ENCODE data around the gene SEC14L1.
"Not testable (repeated sequence)": the region's sequence is repeated elsewhere in the genome, so short reads cannot be mapped to it uniquely, and the experiment has no call there.

Gene SEC14L1

DNA sequence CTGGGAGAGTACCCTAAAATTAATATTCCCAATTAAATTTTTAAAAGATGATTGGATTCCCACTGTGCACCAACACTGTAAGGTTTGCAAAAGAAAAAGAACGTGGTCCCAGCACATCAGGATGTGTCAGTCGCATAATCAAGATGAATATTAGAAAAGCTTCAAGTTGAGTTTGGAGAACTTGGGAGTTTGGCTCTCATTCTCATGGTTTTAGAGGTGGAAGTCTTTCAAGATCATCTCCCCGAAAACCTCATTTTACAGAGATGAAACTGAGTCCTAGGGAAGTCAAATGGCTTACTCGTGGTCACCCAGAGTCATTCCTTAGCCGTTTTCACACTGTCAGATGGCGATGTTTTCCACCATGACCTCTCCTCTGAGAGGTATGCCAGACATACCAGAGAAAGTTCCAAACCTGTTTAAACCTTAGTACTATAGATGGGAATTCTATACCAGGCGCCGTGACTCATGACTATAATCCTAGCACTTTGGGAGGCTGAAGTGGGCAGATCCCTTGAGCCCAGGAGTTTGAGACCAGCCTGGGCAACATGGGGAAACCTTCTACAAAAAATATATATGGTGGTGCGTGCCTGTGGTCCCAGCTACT lies 1.2 kb downstream of the SEC14L1 start:
- no peak for DNase-seq (ENCODE audit: low read depth in 2 of 2)

DNA sequence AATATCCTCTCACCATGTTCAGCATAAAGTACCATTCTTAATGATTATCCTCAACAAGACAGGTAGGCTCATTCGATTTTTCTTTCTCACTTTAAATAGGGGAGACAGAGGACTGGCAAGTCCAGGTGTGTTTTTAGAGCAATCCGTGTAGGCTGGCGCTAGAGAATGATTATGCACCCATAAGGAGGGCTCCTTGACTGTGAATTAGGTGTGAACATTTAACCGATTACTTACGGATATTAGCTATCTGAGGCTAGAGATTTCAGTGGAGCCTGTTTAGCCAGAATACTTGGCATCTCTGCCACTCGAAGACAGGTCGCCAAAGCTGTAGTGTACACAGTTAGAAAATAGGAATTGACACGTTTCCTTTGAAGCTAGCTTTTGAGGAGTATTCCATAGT lies 1.9 kb downstream of the SEC14L1 start:
- DNase-seq (ENCODE audit: low read depth in 2 of 2): no peak

GRCh38 chr17:77143306-77143705 lies 2.5 kb downstream of the SEC14L1 start:
- no peak for DNase-seq (ENCODE audit: low read depth in 2 of 2)

- no peak for DNase-seq (ENCODE audit: low read depth in 2 of 2)
Observed at GRCh38 chr17:77144227-77144626, 3.5 kb downstream of the SEC14L1 start.

- no peak for DNase-seq (ENCODE audit: low read depth in 2 of 2)
Observed at GRCh38 chr17:77145224-77145611, 4.4 kb downstream of the SEC14L1 start.

DNA sequence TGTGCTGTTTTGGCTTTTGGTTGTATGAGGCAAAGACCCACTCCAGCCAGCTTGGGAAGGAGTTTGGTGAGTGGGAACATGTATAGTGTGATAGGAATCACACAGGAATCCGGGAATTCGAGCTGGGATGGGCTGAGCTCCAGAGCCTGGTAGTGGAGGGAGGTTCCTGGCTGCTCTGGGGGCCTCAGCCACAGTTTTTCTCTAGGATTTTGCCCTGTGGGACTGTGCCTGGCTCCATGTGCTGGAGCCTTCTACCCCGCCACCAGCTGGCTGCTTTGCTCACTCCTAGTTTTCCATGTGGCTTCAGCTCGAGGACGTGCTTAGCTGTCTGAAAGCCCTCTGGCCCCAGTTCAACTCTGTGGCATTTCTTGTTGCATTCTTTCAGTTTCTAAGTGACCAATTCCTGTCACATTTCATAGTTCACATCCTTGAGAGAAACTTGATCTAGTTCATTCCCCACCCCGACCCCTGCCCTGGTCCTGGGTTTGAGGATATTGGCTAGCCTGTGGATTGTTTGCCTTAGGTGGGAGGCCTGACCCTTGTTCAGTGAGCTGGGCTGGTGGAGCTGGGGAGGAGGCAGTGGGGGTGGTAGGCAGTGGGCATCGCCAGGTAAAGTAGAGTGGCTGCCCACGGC lies 5.0 kb downstream of the SEC14L1 start:
- DNase-seq (ENCODE audit: low read depth in 2 of 2): no peak

GRCh38 chr17:77146246-77146632 lies 5.5 kb downstream of the SEC14L1 start:
- no peak for DNase-seq (ENCODE audit: low read depth in 2 of 2)

- DNase-seq (ENCODE audit: low read depth in 2 of 2): no peak
Observed at GRCh38 chr17:77146882-77147281, 6.1 kb downstream of the SEC14L1 start.

DNA sequence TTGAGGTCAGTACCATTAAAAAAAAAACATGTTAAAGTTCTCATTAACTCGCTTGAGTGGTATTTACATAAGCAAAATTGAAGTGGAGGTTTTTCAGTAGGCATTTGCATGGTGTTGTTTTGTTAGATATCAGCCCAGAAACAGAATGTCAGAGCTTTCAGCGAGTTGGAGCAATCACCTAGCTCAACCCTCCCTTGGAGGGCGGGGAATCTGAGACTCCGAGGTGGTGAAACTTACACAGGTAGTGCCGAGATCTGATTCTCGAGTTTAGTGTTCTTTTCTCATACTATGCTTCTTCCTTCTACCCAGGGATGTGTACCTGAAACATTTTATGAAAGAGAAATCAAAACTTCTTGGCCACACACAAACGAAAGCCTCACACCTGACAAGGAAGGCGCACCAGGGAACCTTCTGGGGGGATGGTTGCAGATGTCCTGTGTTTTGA lies 6.6 kb downstream of the SEC14L1 start:
- no peak for DNase-seq (ENCODE audit: low read depth in 2 of 2)

DNA sequence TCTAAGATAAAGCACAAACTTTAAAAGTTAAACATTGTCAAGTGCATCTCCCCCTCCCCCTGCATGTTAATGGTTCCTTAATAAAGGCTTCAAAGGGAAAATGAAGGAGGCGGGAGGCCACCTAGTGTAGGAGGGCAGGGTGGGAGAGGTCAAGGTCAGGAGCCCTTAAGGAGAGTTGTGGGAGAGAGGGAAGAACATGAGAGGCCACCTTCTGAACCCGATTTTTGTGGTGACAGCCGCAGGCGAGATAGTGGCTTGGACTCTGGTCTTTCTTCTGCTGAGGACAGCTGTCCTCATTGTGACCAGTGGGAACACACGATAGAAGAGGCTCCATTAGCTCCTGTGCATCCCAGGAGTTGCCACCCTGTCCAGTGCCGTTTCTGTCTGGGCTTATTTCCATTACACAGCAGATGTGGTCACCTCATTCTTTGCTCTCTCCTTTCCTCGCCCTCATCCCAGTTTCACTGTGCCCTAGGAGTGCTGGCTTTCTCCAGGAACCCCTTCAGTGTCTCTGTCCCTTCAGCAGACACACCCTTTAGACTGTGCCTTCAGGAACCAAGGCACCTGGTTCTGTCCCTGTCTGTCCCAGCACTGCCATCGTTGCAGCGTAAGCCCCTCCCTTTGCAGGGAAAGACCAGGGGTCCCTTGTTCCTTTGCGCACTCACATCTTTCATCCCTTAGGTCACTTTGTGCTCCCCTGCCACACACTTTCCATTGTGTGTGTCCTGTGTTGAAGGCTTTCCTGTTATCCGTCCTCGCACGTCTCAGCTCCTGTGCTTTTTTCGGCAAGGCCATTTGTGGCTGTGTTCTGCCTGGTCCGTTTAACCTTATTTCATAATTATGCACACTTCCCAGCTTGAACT lies 7.5 kb downstream of the SEC14L1 start:
- no peak for DNase-seq (ENCODE audit: low read depth in 2 of 2)

DNA sequence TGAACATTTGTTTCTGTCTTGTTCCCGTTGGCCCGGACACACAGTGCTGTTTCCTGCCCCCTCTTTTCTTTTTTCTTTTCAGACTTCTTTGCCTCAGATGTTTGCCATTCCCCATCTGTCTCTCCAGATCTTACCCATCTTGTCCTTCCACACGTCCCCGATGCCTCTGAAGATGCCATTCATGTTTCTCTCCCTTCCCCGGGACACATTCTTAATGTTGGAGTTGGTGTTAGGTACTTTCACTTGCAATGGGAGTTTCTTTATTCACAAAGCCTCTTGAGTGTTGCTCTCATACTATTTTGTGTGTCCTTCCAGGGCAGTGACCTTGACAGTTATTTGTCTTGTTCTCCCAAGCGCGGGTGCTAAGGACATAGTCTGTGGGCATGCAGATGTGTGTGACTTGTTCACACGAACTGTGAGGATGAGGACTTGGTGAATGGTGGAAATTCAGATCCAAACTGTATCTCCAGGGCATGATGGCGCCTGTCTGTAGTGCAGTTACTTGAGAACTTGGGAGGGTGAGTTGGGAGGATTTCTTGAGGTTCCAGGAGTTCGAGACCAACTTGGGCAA lies 8.3 kb downstream of the SEC14L1 start:
- no peak for DNase-seq (ENCODE audit: low read depth in 2 of 2)

- no peak for DNase-seq (ENCODE audit: low read depth in 2 of 2)
Observed at GRCh38 chr17:77150196-77150595, 9.4 kb downstream of the SEC14L1 start.

DNA sequence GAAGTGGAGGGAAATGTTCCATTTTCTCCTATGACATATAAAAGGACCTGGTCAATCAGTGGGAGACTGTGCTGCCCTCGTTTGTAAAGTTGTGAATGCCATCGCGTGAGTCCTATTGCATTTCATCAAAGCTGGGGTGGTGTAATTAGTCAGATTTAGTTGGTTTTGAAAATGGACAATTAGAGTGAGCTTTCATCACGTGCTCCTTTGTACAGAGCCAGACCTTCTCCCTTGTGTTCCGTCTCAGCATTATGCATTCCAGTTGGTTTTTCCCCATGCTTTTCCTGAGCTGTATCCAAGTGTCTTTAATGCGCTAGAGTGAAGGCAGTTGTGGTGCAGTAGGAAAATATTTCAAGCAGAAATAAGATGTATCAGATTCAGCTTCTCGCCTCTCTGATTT lies 10.4 kb downstream of the SEC14L1 start:
- DNase-seq (ENCODE audit: low read depth in 2 of 2): no peak

GRCh38 chr17:77152056-77152455 lies 11.3 kb downstream of the SEC14L1 start:
- not testable (repeated sequence) for DNase-seq (ENCODE audit: low read depth in 2 of 2)

- DNase-seq (ENCODE audit: low read depth in 2 of 2): no peak
Observed at GRCh38 chr17:77153472-77153871, 12.7 kb downstream of the SEC14L1 start.

DNA sequence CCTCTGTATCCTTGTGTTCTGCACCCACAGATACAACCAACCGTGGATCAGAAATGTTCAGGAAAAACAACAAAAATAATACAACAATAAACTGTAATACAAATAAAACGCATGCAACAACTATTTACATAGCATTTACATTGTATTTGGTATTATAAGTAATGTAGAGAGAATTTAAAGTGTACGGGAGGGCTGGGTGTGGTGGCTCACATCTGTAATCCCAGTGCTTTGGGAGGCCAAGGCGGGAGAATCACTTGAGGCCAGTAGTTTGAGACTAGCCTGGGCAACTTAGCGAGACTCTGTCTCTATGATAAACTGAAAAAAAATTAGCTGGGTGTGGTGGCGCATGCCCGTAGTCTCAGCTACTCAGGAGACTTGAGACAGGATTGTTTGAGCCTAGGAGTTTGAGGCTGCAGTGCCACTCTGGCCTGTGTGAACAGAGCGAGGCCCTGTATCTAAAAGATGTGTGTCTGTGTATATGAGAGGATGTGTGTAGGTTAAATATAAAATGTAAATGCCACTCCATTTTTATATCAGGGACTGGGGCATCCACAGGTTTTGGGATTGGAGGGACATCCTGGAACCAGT lies 13.3 kb downstream of the SEC14L1 start:
- DNase-seq (ENCODE audit: low read depth in 2 of 2): no peak

DNA sequence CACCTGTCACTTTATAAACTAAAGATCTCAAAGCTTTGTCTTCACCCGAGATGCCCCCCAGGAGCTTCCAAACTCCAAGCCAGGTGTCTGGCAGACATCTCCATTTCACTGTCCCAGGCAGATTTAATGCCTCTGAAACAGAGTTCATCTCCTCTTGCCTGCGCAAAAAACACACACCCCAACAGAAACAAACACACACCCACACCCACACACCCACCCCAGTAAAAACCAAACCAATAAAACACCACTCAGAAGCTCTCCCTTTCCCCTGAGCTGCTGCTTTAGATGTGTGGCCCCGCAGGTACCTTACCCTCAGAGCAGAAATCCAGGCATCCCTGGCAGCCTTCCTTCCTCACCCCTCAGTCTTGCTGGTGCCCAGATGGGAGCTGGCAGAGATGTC lies 14.4 kb downstream of the SEC14L1 start:
- no peak for DNase-seq (ENCODE audit: low read depth in 2 of 2)

- DNase-seq (ENCODE audit: low read depth in 2 of 2): not testable (repeated sequence)
Observed at GRCh38 chr17:77157766-77158165, 17.0 kb downstream of the SEC14L1 start.

- DNase-seq (ENCODE audit: low read depth in 2 of 2): no peak
Observed at GRCh38 chr17:77160091-77160874, 19.5 kb downstream of the SEC14L1 start.

- no peak for DNase-seq (ENCODE audit: low read depth in 2 of 2)
Observed at GRCh38 chr17:77160875-77161530, 20.2 kb downstream of the SEC14L1 start.

DNA sequence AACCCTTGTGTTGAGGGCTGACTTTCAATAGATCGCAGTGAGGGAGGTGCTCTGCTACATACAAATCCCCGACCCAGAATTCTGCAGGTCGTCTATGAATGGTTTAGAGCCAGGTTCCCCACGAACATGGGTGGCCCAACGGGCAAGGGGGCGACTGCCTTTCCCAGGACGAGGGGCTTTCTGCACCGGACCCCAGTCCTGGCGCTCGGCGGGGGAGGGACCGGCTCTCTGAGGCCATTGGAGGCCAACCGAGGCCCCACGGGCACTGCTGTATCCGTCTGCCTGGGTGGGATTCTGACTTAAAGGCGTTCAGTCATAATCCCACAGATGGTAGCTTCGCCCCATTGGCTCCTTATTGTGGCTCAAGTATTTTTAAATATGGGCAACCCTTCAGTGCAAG lies 21.2 kb downstream of the SEC14L1 start:
- no peak for DNase-seq (ENCODE audit: low read depth in 2 of 2)
